Right atrium auricular region (tissue), 2 donors: ENCODE results near the gene SNX2. TPM values are rescaled to one million over a fixed set of nuclear protein-coding genes. Genes with fewer than 3 reads are reported as not detected.

Experiments
- DNase-seq: peaks from one replicate; pipeline ENCODE4 v3.0.0-alpha.2; 2019; ENCODE audit warnings: low spot score
- H3K27ac ChIP-seq, 2 donors: fragments of 200-600 bp; sonication (generic); 1 replicate in 1 of 2; 2 replicates in 1 of 2; pipeline ENCODE4 v1.5.1; 2016 to 2019
- H3K27me3 ChIP-seq, 2 donors: fragments of 200-600 bp; sonication (generic); one replicate each; pipeline versions ENCODE4 v1.5.1 to v1.6.0; 2017 to 2019
- H3K36me3 ChIP-seq: fragments of 200-600 bp; sonication (generic); one replicate; pipeline ENCODE4 v1.5.1; 2016
- H3K4me1 ChIP-seq, 2 donors: fragments of 200-600 bp; sonication (generic); one replicate each; pipeline versions ENCODE4 v1.5.1 to v1.6.0; 2017 to 2019
- H3K4me3 ChIP-seq, 2 donors: fragments of 200-600 bp; sonication (generic); 1 replicate in 1 of 2; 2 replicates in 1 of 2; pipeline ENCODE4 v1.5.1; 2017 to 2019; ENCODE audit warnings: mild to moderate bottlenecking in 1 of 2, moderate library complexity in 1 of 2
- H3K9me3 ChIP-seq, 2 donors: fragments of 200-600 bp; sonication (generic); one replicate each; pipeline ENCODE4 v1.5.1; 2019
- CTCF ChIP-seq, 2 donors: fragments of 200-600 bp; sonication (generic); IDR thresholded peaks; one replicate each; pipeline ENCODE4 v1.5.1; 2019; ENCODE audit warnings: antibody characterized with exemption in 2 of 2
- total RNA-seq, 2 donors: library from RNA; depleted of rRNA; stranded (reverse); fragments of >200 nt; gene quantifications; one replicate each; pipeline ENCODE4 v1.1.0, GENCODE V29; 2016

SNX2 gene
- total RNA-seq, 2 donors from 2014 or later = 27.4 to 27.7 TPM

DNA sequence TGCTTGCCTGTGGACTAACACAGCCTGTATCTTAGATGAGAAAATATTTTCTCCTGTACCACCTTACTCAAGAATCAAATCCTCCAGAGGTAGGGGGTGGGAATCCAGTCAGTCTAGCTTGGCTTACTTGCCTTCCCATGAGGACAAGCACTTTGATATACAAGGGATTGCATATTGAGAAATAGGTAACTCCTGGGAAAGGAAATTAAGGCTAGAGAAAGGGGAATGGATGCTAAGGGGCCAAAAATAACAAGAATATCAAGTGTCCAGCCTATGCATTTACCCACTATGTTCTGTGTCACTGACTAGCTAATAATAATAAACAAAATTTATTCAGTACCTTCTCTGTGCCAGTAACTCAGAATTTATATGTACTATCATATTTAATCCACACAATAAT lies 21.4 kb upstream of the SNX2 start:
- no peaks in the 10 kb centered on the region for H3K27me3 ChIP-seq
- TF ChIP-seq CTCF (IDR thresholded peaks at IDR 0.05) = no peak
- no peaks in the 10 kb centered on the region for H3K9me3 ChIP-seq
- H3K27ac ChIP-seq = no peak overlapping the region
- H3K36me3 ChIP-seq = no peaks in the 10 kb centered on the region
- DNase-seq = no peak
- no peak overlapping the region for H3K4me3 ChIP-seq
- H3K4me1 ChIP-seq = no peaks in the 10 kb centered on the region

GRCh38 chr5:122755783-122756182 lies 19.1 kb upstream of the SNX2 start:
- Histone ChIP-seq H3K27ac (no peak overlapping the region), H3K36me3 (no peaks in the 10 kb centered on the region), H3K27me3 (no peaks in the 10 kb centered on the region), H3K9me3 (no peaks in the 10 kb centered on the region), H3K4me3 (no peak overlapping the region), H3K4me1 (no peaks in the 10 kb centered on the region)
- no peak for TF ChIP-seq CTCF (IDR thresholded peaks at IDR 0.05)
- DNase-seq = no peak

- no peaks in the 10 kb centered on the region for H3K4me1 ChIP-seq
Measured at GRCh38 chr5:122756264-122756911, 18.5 kb upstream of the SNX2 start.

DNA sequence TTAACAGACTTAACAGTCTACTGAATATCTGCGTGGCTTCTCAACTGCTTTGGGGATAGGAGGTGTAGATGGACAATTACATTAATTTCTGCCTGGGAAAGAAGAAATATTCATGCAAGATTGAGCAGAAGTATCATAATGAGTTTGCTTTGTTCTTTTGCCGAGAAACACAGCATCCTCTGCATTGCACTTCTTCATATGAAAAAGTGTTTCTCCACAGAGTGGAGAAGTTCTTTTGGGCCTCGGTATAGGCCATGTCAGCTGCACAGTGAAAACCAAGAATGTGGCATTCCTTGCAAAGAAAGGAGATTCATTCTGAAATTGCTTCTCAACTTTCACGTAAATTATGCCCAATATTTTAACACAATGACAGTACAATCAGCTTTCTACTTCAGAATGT lies 17.6 kb upstream of the SNX2 start:
- no peak overlapping the region for H3K27ac ChIP-seq
- no peak for DNase-seq
- no peak for TF ChIP-seq CTCF (IDR thresholded peaks at IDR 0.05)
- no peak overlapping the region for H3K4me3 ChIP-seq
- H3K9me3 ChIP-seq = no peaks in the 10 kb centered on the region
- no peaks in the 10 kb centered on the region for H3K36me3 ChIP-seq
- no peaks in the 10 kb centered on the region for H3K27me3 ChIP-seq
- no peaks in the 10 kb centered on the region for H3K4me1 ChIP-seq

More at GRCh38 chr5:122756264-122756911, 18.5 kb upstream of the SNX2 start:
- no peak for TF ChIP-seq CTCF (IDR thresholded peaks at IDR 0.05)
- no peaks in the 10 kb centered on the region for H3K36me3 ChIP-seq
- peak overlapping the region in 1 of 2 donors; percentile 48 for H3K27ac ChIP-seq
- H3K9me3 ChIP-seq = no peaks in the 10 kb centered on the region
- no peak for DNase-seq
- H3K27me3 ChIP-seq = no peaks in the 10 kb centered on the region
- no peak overlapping the region for H3K4me3 ChIP-seq

DNA sequence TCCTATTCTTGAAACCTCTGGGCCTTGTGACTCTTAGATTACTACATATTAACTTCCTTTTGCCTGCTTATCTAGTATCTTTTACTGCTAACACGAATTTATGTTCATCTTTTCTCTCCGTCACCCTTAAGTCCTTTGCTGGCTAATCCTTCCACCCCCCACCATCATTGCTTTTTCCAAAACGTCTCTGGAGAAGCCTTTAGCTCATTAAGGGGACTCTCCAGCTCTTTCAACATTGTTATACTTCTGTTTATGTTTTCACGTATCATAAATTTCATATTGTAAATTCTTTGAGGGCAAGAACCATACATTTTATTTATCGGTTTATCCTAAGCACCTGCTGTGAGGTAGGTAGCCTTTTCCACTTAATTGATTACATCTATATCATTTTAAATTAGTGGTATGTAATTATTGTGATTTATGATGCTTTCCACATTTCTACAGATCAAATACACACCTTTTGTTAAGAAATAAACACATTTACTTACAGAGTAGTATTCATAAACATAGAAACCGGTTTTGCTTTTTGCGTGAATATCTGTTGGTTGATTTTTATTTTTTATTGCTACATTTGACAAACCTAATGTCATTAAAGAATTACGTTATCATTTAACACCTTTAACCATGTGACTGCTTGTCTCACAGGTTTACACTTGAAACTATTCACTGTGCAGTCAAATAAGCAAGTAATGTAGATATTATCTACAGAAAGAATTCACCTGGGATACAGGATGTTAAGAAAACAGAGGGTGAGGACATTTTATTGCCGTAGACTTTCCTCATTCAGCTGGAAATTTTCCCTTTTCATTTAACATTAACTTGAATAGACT lies 15.4 kb upstream of the SNX2 start:
- no peaks in the 10 kb centered on the region for H3K36me3 ChIP-seq
- no peak overlapping the region for H3K27ac ChIP-seq
- no peaks in the 10 kb centered on the region for H3K9me3 ChIP-seq
- no peaks in the 10 kb centered on the region for H3K27me3 ChIP-seq
- no peak for DNase-seq
- H3K4me3 ChIP-seq = no peak overlapping the region
- no peak for TF ChIP-seq CTCF (IDR thresholded peaks at IDR 0.05)
- no peaks in the 10 kb centered on the region for H3K4me1 ChIP-seq
